ENCODE measurements around the gene P3H2.

DNA sequence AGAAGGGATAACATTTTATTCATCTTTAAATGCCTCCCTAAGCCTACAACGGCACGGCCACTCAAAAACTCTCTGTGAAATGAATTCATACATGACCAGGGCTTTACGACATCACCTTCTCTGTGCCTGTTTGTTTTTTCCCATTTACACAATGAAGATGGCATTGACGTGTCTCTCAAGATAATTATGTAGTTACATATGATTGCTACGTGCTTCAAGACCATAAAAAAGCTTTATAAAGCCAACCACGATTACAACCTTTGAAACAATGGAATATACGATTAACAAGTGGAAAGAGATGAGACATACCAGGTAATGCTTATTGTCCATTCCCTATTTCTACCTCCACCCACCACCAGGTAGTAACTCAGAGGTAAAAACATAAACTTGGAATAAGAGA, 168.4 kb downstream of the P3H2 start:
- TF ChIP-seq, protein P1, sequence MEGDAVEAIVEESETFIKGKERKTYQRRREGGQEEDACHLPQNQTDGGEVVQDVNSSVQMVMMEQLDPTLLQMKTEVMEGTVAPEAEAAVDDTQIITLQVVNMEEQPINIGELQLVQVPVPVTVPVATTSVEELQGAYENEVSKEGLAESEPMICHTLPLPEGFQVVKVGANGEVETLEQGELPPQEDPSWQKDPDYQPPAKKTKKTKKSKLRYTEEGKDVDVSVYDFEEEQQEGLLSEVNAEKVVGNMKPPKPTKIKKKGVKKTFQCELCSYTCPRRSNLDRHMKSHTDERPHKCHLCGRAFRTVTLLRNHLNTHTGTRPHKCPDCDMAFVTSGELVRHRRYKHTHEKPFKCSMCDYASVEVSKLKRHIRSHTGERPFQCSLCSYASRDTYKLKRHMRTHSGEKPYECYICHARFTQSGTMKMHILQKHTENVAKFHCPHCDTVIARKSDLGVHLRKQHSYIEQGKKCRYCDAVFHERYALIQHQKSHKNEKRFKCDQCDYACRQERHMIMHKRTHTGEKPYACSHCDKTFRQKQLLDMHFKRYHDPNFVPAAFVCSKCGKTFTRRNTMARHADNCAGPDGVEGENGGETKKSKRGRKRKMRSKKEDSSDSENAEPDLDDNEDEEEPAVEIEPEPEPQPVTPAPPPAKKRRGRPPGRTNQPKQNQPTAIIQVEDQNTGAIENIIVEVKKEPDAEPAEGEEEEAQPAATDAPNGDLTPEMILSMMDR (IDR thresholded peaks at IDR 0.05): no peak
- no peak for TF ChIP-seq POLR2AphosphoS5 (IDR thresholded peaks at IDR 0.05; ENCODE audit: low read depth, low read length)

All from Panc1 (cell line).